GM18909 (cell line): ENCODE data around the gene PEX26.

ENCODE experiments used
- ATAC-seq: cut with Tn5 transposase; IDR thresholded peaks from one replicate; pipeline ENCODE4 v1.9.1; 2021; ENCODE audit warnings: mild to moderate bottlenecking; ENCODE audit not compliant: unreplicated experiment, poor library complexity

The PEX26 gene

DNA sequence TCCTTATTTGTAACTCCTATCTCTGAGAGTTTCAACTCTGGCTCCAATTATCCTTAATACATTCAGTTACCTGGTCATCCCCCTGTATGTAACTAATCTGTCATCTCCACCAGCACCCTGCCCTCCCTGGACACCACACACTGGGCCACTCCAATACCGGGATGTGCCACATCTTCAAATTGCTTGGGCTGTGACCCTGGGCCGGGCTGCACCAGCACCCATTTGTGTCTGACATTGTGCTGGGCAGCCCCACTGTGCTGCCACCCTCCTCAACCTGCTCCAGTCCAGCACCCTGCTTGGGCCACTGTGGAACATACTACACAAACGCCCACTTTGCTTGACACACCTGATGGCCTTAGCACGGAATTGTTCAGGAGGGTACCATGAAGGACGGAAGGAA lies 70.0 kb downstream of the PEX26 start:
- no peak for ATAC-seq

DNA sequence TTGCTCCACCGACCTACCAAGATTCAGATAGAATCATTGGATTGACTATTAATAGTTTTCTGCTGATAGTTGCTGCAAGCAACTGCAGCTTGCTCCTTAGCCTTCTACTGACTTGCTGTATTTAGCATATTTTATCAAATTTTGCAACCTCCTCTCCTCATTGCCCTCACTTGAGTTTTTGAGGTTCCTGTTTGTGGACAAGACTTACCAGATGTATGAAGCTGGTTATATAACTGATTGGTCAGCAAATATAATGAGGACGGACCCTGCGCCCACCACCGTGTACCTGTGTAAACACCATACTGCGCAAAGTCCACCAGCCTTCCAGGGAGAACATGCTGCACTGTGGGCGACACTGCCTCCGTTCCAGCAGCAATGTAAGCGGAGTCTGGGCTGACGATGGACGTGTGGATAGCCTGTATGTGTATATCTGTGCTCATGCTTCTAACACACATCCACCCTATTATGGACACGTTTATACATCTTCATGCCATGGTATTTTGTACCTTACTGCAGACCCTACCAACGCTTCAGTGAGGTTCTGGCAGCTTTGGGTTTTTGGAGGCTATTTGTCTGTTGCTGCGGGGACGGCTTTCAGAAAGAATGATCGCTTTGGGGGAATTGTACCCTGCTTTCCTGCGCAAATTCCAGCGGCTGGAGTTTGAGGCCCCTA lies 70.6 kb downstream of the PEX26 start:
- ATAC-seq, result no peak

DNA sequence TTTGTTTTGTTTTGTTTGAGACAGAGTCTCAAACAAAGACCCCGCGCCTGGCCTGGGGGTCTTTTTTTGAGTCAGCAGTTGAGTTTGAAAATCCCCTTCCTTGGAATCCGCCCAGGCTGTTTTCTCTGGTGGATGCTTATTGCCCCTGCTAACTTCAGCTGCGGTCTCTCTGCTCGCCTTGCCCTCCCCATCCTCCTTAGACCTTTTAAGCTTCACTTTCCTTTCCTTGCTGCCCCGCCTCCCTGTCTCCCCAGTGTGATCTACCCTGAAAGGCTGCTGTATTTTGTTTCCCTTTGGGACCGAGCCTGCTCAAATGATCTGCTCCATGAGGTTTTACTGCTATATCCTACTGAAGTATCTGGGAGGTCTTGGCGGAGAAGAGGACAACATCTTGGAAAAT lies 74.7 kb downstream of the PEX26 start:
- no peak for ATAC-seq

DNA sequence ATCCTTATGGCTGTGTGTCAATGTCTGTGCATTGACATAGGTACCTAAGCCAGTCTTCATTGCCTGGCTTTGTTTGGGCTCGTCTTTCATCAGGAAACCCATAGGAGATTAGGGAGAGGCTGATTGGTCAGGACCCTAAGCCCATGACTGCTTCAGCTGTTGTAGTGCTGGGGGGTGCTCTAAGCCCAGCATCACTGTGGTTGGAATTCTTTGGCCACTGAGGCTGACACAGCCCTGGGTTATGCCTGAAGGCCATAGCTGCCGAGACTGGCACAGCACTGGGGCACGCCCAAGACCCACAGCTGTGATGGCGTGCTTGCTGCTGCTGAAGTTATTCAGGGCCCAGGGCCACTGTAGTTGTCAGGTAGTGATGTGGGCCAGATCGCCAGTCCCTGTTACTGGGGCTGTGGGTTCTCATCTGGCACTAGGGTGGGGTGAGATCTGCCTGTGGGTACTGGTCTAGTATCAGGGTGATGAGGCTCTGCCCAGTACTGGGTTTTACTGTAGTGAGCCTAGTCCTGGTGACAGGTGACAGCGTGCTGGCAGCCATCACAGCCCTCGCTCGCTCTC lies 77.1 kb downstream of the PEX26 start:
- no peak for ATAC-seq
